ENCODE measurements around the gene PBLD.

Gene PBLD

DNA sequence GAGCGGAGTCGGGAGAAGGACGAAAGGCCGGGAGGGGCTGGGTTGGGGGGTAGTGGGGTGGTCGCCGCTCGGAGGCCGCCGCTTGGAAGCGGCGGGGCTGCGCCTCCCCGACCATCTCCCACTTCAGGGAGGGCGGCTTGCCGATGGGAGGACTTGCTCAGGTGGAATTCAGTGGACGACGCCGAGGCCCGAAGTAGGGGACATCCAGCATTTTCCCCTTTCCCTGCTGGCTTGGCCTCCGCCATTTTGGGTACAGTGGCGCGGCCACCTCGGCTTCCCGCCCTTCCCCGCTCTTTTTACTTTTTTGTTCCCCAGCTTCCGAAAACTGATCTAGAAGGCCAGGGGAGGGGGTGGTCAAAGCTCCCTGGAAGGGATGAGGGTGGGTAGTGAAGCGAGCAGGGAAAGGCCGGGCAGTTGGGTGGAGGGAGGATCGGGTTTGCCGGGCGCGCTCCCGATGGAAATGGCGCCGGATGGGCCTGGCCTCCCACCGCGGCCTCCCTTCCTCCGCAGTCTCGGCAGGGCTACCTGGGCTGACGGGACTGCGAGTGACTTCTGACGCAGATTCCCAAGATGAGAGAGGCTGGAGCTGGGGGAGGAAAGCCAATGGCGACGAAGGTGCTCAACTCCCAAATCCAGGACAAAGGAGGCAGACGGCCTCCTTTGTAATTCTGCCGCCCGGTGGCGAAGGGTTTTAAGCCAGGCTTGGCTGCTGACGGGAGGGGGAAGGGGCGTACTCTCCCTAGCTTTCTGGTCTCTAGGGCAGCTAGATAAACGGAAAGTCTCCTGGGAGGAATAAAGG is at the start of gene PBLD:
Gene PBLD (minus strand): TSS at position 670 of the 799 bp plus-strand sequence. CDS start 26,084 bp downstream, outside the sequence.
- H3K36me3 ChIP-seq (ENCODE audit: insufficient read depth, low read depth, low read length) = peaks cover 33% of the 10 kb centered on the region
- H3K27me3 ChIP-seq (ENCODE audit: insufficient read depth, low read length) = no peaks in the 10 kb centered on the region
- peak within 1 kb of the TSS; percentile 87 for H3K4me3 ChIP-seq (ENCODE audit: low read length)
- peak within 1 kb of the TSS; percentile 99 for H3K27ac ChIP-seq (ENCODE audit: low read length)
- H3K9ac ChIP-seq (ENCODE audit: low read depth, low read length) = peak within 1 kb of the TSS; percentile 100
- no peaks in the 10 kb centered on the region for H3K9me3 ChIP-seq (ENCODE audit: insufficient read depth, low read depth, low read length)
- H3K4me1 ChIP-seq (ENCODE audit: insufficient read depth, low read length) = peaks cover 26% of the 10 kb centered on the region; the same call in 1 of the 2 replicates

DNA sequence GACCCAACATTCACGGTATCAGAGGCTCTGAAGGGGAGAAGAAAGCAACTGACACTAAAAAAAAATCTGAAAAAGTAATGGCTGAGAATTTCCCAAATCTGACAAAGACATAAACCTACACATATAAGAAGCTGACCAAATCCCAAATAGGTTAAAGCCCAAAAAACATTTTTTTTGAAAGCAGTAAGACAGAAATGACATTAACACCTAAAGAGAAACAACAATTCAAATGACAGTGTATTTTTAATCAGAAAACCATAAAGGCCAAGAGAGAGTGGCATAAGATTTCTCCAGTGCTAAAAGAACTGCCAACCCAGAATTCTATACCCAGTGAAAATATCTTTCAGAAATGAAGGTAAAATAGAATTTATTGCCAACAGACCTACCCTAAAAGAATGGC is 38.9 kb upstream of the PBLD start:
- H3K9ac ChIP-seq (ENCODE audit: low read depth, low read length) = no peak overlapping the region
- no peaks in the 10 kb centered on the region for H3K27me3 ChIP-seq (ENCODE audit: insufficient read depth, low read length)
- H3K9me3 ChIP-seq (ENCODE audit: insufficient read depth, low read depth, low read length) = peaks cover 9% of the 10 kb centered on the region
- H3K27ac ChIP-seq (ENCODE audit: low read length) = no peak overlapping the region
- H3K4me3 ChIP-seq (ENCODE audit: low read length) = no peak overlapping the region
- peaks cover 31% of the 10 kb centered on the region for H3K36me3 ChIP-seq (ENCODE audit: insufficient read depth, low read depth, low read length)
- H3K4me1 ChIP-seq (ENCODE audit: insufficient read depth, low read length) = no peaks in the 10 kb centered on the region

GRCh38 chr10:68367121-68367520 is 34.4 kb upstream of the PBLD start:
- Histone ChIP-seq H3K27ac (ENCODE audit: low read length) (no peak overlapping the region), H3K36me3 (ENCODE audit: insufficient read depth, low read depth, low read length) (peaks cover 24% of the 10 kb centered on the region; the same call in 1 of the 2 replicates), H3K9me3 (ENCODE audit: insufficient read depth, low read depth, low read length) (peaks cover 2% of the 10 kb centered on the region; the same call in 1 of the 2 replicates), H3K4me3 (ENCODE audit: low read length) (no peak overlapping the region), H3K4me1 (ENCODE audit: insufficient read depth, low read length) (no peaks in the 10 kb centered on the region), H3K9ac (ENCODE audit: low read depth, low read length) (no peak overlapping the region), H3K27me3 (ENCODE audit: insufficient read depth, low read length) (no peaks in the 10 kb centered on the region)

DNA sequence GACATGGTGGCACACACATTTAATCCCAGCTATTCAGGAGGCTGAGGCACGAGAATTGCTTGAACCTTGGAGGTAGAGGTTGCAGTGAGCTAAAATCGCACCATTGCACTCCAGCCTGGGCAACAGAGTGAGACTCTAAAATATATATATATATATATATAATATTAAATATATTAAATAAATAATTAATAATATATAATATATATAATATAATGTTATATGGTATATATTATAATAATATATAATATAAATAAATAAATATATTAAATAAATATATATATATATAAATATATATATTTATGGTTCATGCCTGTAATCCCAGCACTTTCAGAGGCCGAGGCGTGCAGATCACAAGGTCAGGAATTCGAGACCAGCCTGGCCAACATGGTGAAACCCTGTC is 33.9 kb upstream of the PBLD start:
- Histone ChIP-seq H3K9ac (ENCODE audit: low read depth, low read length) (no peak overlapping the region), H3K27me3 (ENCODE audit: insufficient read depth, low read length) (no peaks in the 10 kb centered on the region), H3K9me3 (ENCODE audit: insufficient read depth, low read depth, low read length) (no peaks in the 10 kb centered on the region), H3K27ac (ENCODE audit: low read length) (no peak overlapping the region), H3K36me3 (ENCODE audit: insufficient read depth, low read depth, low read length) (peaks cover 25% of the 10 kb centered on the region; the same call in 1 of the 2 replicates), H3K4me3 (ENCODE audit: low read length) (no peak overlapping the region), H3K4me1 (ENCODE audit: insufficient read depth, low read length) (no peaks in the 10 kb centered on the region)

- no peak overlapping the region for H3K4me3 ChIP-seq (ENCODE audit: low read length)
- H3K27ac ChIP-seq (ENCODE audit: low read length) = no peak overlapping the region
- H3K36me3 ChIP-seq (ENCODE audit: insufficient read depth, low read depth, low read length) = peaks cover 26% of the 10 kb centered on the region; the same call in 1 of the 2 replicates
- H3K4me1 ChIP-seq (ENCODE audit: insufficient read depth, low read length) = no peaks in the 10 kb centered on the region
- H3K9me3 ChIP-seq (ENCODE audit: insufficient read depth, low read depth, low read length) = no peaks in the 10 kb centered on the region
- no peak overlapping the region for H3K9ac ChIP-seq (ENCODE audit: low read depth, low read length)
- H3K27me3 ChIP-seq (ENCODE audit: insufficient read depth, low read length) = no peaks in the 10 kb centered on the region
Observed at GRCh38 chr10:68365611-68366010, 32.9 kb upstream of the PBLD start.

DNA sequence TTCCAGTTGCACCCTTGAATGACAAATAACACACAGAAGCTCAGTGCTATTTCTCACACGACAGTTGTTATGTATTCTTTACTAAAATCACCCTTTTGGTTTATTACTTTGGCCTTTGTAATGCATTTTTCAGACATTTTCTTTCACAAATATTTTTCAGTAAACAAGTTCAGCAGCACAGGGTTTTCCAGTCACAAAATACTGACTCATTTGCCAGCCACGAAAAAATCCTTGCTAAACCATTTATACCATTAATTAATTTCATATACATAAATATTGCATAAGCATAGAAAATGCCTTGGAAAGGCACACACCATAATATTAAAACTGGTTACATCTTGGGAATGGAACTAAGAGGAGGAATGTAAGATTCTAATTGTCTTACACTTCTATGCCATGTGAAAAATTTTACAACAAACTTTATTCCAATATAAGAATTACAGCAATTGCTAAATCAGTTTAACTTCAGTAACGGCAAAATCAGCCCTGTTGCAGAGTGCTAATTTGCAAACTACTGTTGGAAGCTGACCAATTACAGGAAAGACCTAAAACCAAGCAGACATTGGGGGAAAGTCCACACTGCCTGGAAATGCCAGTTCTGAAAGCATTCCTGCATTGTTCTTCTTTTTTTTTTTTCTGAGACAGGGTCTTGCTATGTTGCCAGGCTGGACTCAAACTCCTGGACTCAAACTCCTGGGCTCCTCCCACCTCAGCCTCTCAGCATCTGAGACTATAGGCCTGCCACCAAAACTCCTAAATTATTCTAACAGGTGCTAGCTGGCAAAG is 31.6 kb upstream of the PBLD start:
- Histone ChIP-seq H3K4me3 (ENCODE audit: low read length) (no peak overlapping the region), H3K27me3 (ENCODE audit: insufficient read depth, low read length) (no peaks in the 10 kb centered on the region), H3K9me3 (ENCODE audit: insufficient read depth, low read depth, low read length) (no peaks in the 10 kb centered on the region), H3K9ac (ENCODE audit: low read depth, low read length) (no peak overlapping the region), H3K36me3 (ENCODE audit: insufficient read depth, low read depth, low read length) (peaks cover 26% of the 10 kb centered on the region; the same call in 1 of the 2 replicates), H3K4me1 (ENCODE audit: insufficient read depth, low read length) (no peaks in the 10 kb centered on the region), H3K27ac (ENCODE audit: low read length) (no peak overlapping the region)

GRCh38 chr10:68362590-68362989 is 29.9 kb upstream of the PBLD start:
- no peaks in the 10 kb centered on the region for H3K27me3 ChIP-seq (ENCODE audit: insufficient read depth, low read length)

GRCh38 chr10:68359189-68359588 is 26.5 kb upstream of the PBLD start:
- Histone ChIP-seq H3K27ac (ENCODE audit: low read length) (no peak overlapping the region), H3K9me3 (ENCODE audit: insufficient read depth, low read depth, low read length) (no peaks in the 10 kb centered on the region), H3K4me1 (ENCODE audit: insufficient read depth, low read length) (no peaks in the 10 kb centered on the region), H3K9ac (ENCODE audit: low read depth, low read length) (no peak overlapping the region), H3K36me3 (ENCODE audit: insufficient read depth, low read depth, low read length) (peaks cover 36% of the 10 kb centered on the region; the same call in 1 of the 2 replicates), H3K4me3 (ENCODE audit: low read length) (no peak overlapping the region), H3K27me3 (ENCODE audit: insufficient read depth, low read length) (no peaks in the 10 kb centered on the region)

More at GRCh38 chr10:68362590-68362989, 29.9 kb upstream of the PBLD start:
- Histone ChIP-seq H3K9me3 (ENCODE audit: insufficient read depth, low read depth, low read length) (no peaks in the 10 kb centered on the region), H3K9ac (ENCODE audit: low read depth, low read length) (no peak overlapping the region), H3K36me3 (ENCODE audit: insufficient read depth, low read depth, low read length) (peaks cover 26% of the 10 kb centered on the region; the same call in 1 of the 2 replicates), H3K27ac (ENCODE audit: low read length) (no peak overlapping the region), H3K4me1 (ENCODE audit: insufficient read depth, low read length) (no peaks in the 10 kb centered on the region), H3K4me3 (ENCODE audit: low read length) (no peak overlapping the region)

DNA sequence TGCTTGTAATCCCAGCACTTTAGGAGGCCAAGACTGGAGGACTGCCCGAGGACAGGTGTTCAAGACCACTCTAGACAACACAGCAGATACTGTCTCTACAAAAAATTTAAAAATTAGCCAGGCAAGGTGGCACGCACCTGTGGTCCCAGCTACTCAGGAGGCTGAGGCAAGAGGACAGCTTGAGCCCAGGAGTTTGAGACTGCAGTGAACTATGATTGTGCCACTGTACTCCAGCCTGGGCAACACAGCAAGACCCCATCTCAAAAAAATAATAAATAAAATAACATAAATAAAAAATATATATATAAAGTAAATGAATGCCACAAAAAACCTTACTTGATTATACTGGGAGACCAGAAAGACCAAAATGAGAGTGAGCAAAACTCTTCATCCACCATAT is 20.8 kb upstream of the PBLD start:
- Histone ChIP-seq H3K9me3 (ENCODE audit: insufficient read depth, low read depth, low read length) (no peaks in the 10 kb centered on the region), H3K9ac (ENCODE audit: low read depth, low read length) (no peak overlapping the region), H3K27ac (ENCODE audit: low read length) (no peak overlapping the region), H3K4me3 (ENCODE audit: low read length) (no peak overlapping the region), H3K4me1 (ENCODE audit: insufficient read depth, low read length) (no peaks in the 10 kb centered on the region), H3K36me3 (ENCODE audit: insufficient read depth, low read depth, low read length) (peaks cover 27% of the 10 kb centered on the region; the same call in 1 of the 2 replicates), H3K27me3 (ENCODE audit: insufficient read depth, low read length) (no peaks in the 10 kb centered on the region)

DNA sequence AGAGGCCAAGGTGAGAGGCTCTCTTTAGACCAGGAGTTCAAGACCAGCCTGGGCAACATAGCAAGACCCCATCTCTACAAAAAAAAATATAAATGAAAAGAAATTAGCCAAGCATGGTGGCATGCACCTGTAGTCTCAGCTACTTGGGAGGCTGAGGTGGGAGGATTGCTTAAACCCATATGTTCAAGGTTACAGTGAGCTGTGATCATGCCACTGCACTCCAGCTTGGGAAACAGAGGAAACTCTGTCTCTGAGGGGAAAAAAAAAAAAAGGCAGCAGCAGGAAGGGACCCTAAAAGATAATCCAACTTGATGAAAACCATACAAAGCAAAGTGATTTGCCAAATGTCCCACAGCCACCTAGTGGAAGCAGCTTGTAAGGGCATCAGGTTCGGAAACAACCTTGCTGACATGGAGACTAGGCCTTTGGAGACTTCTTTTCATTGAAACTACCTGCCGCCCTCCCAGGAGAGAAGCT is 15.6 kb upstream of the PBLD start:
- H3K27me3 ChIP-seq (ENCODE audit: insufficient read depth, low read length) = no peaks in the 10 kb centered on the region
- no peak overlapping the region for H3K4me3 ChIP-seq (ENCODE audit: low read length)
- no peaks in the 10 kb centered on the region for H3K9me3 ChIP-seq (ENCODE audit: insufficient read depth, low read depth, low read length)
- H3K4me1 ChIP-seq (ENCODE audit: insufficient read depth, low read length) = no peaks in the 10 kb centered on the region
- H3K9ac ChIP-seq (ENCODE audit: low read depth, low read length) = no peak overlapping the region
- H3K27ac ChIP-seq (ENCODE audit: low read length) = no peak overlapping the region
- peaks cover 45% of the 10 kb centered on the region for H3K36me3 ChIP-seq (ENCODE audit: insufficient read depth, low read depth, low read length)

GRCh38 chr10:68346774-68347173 is 14.0 kb upstream of the PBLD start:
- Histone ChIP-seq H3K36me3 (ENCODE audit: insufficient read depth, low read depth, low read length) (peaks cover 52% of the 10 kb centered on the region), H3K27me3 (ENCODE audit: insufficient read depth, low read length) (no peaks in the 10 kb centered on the region), H3K9ac (ENCODE audit: low read depth, low read length) (no peak overlapping the region), H3K9me3 (ENCODE audit: insufficient read depth, low read depth, low read length) (no peaks in the 10 kb centered on the region), H3K4me1 (ENCODE audit: insufficient read depth, low read length) (no peaks in the 10 kb centered on the region), H3K4me3 (ENCODE audit: low read length) (no peak overlapping the region), H3K27ac (ENCODE audit: low read length) (no peak overlapping the region)
